Measurements from ENCODE around the gene HPCA.

Gene HPCA

GRCh38 chr1:32871364-32872191 is 14.7 kb upstream of the HPCA start:
- no peak for DNase-seq

- DNase-seq: no peak
Observed at GRCh38 chr1:32872192-32872460, 14.2 kb upstream of the HPCA start.

- DNase-seq: no peak
Observed at GRCh38 chr1:32873484-32873883, 12.8 kb upstream of the HPCA start.

GRCh38 chr1:32874860-32875752 is 11.2 kb upstream of the HPCA start:
- DNase-seq: no peak

- peak; percentile 57 to 75 for DNase-seq
Observed at GRCh38 chr1:32876341-32877210, 9.7 kb upstream of the HPCA start.

- DNase-seq: no peak
Observed at GRCh38 chr1:32877211-32878110, 8.8 kb upstream of the HPCA start.

- no peak for DNase-seq
Observed at GRCh38 chr1:32878183-32878582, 8.1 kb upstream of the HPCA start.

GRCh38 chr1:32878637-32879041 is 7.7 kb upstream of the HPCA start:
- no peak for DNase-seq

GRCh38 chr1:32881291-32881690 is 5.0 kb upstream of the HPCA start:
- DNase-seq: no peak

- no peak for DNase-seq
Observed at GRCh38 chr1:32881871-32882850, 4.1 kb upstream of the HPCA start.

GRCh38 chr1:32883338-32884031 is 2.8 kb upstream of the HPCA start:
- DNase-seq: no peak

- no peak for DNase-seq
Observed at GRCh38 chr1:32884032-32884372, 2.3 kb upstream of the HPCA start.

GRCh38 chr1:32884726-32885125 is 1.6 kb upstream of the HPCA start:
- DNase-seq: no peak

- DNase-seq: no peak
Observed at GRCh38 chr1:32885676-32886003, 651 bp upstream of the HPCA start.

GRCh38 chr1:32886828-32887414 is 630 bp downstream of the HPCA start:
- no peak for DNase-seq

- DNase-seq: no peak
Observed at GRCh38 chr1:32887623-32888022, 1.3 kb downstream of the HPCA start.

- DNase-seq: no peak
Observed at GRCh38 chr1:32888134-32888533, 1.8 kb downstream of the HPCA start.

GRCh38 chr1:32888677-32889420 is 2.6 kb downstream of the HPCA start:
- no peak for DNase-seq

- DNase-seq: no peak
Observed at GRCh38 chr1:32889731-32890278, 3.5 kb downstream of the HPCA start.

Data from stimulated activated CD4-positive, alpha-beta T cell treated with anti-CD3 and anti-CD28 coated beads, Interleukin-2, amount 100 ng/mL, for 48 hours (primary cell).